GM18907 (cell line): Measurements from ENCODE around the gene TFEB.
"Not testable (repeated sequence)": the region's sequence is repeated elsewhere in the genome, so short reads cannot be mapped to it uniquely, and the experiment has no call there.

Experiments used
- ATAC-seq: cut with Tn5 transposase; IDR thresholded peaks from one replicate; pipeline ENCODE4 v1.9.1; 2021; ENCODE audit warnings: mild to moderate bottlenecking, moderate library complexity; ENCODE audit not compliant: unreplicated experiment

The TFEB gene

DNA sequence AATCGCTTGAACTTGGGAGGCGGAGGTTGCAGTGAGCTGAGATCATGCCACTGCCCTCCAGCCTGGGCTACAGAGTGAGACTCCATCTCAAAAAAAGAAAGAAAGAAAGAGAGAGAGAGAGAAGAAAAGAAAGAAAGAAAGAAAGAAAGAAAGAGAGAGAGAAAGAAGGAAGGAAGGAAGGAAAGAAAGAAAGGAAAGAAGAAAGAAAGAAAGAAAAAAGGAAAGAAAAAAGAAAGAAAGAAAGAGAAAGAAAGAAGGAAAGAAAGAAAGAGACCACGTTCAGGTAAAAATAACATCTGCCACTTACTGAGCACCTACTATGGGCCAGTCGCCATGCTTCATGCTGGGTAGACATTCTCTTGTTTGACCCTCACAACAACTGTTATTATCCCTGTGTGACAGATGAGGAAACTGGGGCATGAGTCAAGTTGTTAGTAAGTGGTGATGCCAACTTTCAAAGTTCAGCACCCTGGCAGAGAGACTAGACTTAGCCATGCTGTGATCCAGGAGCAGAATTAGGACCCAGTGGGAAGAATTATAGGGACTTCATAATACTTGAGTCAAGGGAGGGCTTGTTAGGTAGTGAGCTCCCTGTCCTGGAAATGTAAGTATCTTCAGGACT is 30.7 kb upstream of the TFEB start:
- ATAC-seq: not testable (repeated sequence)

DNA sequence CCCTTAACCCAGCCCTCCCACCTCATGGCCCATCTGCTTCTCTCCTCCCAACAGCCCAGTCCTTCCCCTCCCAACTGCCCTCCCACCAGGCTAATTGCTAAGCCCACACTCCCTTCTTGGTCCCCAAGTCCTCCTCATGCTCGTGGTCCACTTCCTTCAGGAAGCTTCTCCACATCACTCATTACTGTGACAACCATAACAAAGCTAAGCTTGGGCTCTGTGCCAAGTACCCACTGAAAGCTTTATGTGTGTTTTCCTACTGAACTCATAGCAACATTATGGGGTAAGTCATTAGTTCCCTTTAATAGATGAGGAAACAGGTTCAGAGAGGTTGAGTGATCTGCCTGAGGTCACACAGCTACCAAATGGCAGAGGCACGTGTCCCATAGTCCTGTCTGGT is 28.1 kb upstream of the TFEB start:
- ATAC-seq: no peak

DNA sequence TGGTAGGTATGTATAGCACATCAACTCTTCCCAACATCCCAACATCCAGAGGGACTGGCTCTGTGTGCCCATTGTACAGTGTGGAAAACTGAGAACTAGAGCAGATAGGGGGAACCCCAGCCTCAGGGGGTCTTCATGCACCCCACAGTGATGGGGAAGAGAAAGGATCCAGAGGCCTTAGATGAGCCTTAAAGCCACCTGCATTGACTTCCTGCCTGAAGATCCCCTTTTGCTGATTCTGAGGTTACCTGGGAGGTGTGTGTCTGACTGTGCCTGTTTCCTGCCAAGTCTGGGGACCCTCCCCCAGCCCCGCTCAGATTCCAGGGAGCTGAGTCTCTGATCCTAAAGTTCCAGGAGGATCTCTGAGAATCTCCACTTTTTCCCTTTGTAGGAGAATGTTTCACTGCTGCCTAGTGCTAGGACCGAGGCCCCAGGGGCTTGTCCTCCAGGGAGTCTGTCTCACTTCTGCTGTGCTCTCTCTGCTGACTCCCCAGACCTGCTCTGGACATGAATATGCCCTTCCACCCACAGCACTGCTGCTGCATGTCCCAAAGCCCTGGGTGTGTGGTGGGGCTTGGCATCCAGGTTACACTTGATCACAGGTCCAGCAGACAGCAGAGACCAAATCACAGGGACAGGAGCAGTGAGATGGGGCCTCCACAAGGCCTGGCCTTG is 24.6 kb upstream of the TFEB start:
- ATAC-seq: no peak

DNA sequence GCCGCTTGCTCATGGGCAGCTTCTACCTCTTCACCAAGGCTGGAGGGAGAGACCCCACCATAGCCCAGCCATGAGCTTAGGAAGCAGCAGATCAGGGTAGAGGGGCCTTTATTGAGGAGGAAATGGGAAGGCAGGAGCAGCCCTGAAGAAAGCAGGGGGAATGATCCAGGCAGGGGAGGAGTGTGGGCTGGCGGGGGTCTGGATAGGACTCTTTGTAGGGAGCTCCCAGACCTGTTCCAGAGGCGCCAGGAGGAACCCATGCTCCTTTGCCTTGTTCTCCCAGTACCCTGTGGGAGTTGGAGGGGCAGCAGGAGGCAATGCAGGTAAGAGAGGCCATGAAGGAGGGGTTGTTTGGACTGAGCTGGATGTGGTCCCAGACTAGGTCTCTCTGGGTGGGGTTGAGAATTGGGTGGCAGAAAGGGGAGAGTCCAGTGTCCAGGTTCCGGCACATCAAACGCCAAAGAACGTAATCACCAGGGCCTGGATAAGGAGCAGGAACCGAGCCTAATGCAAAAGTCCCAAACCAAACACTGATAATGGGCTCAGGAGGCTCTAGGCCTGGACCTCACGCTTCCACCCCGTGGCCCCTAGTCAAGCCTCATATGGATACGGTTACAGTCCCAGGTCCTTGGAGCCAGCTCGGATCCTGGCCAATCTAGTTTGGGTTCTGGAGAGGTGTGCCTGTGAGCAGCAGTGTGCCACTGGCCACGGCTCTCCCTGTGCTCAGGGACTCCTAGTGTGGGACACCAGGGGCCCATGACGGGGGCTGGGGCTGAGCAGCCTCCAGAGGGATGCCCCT is 23.9 kb upstream of the TFEB start:
- no peak for ATAC-seq

DNA sequence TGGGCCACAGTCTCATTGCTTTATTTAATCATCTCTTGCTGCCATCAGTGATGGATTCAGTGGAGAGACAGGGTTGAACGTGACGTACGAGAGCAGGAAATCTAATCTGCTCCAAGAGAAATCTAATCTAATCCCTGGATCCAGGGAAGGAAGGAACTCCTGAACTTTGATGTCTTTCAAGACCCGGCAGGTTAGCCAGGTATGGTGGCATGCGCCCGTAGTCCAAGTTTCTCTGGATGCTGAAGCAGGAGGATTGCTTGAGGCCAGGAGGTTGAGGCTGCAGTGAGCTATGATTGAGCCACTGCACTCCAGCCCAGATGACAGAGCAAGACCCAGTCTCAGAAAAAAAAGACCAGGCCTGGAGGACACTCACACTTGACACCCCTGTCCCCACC is 23.2 kb upstream of the TFEB start:
- ATAC-seq: no peak

DNA sequence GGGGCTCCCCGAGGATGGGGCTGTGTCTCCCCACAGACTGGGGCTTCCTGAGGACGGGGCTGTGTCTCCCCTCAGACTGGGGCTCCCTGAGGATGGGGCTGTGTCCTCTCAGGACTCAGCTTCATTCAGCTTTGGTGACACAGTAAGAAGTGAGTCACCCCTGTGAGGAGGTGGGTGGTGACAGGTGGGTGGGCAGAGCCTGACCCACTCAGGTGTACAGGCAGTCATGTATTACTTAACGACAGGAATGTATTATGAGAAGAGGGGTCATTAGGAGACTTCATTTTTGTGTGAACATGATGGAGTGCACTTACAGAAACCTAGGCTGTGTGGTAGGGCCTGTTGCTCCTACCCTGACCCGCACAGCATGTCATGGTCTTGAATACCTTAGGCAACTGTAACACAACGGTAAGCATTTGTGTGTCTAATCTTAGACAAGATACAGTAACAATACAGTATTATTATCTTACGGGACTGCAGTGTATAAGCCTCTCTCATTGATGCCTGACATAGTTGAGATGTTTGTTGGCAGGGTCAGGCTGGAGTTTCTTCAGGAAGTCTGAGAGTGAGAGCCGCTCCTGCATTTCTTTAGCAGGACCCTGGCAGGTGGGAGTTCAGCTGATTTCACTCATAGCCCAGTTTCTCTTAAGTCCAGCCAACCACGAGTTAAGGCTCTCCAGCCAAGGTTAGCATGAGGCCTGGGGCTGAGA is 22.7 kb upstream of the TFEB start:
- ATAC-seq: no peak

DNA sequence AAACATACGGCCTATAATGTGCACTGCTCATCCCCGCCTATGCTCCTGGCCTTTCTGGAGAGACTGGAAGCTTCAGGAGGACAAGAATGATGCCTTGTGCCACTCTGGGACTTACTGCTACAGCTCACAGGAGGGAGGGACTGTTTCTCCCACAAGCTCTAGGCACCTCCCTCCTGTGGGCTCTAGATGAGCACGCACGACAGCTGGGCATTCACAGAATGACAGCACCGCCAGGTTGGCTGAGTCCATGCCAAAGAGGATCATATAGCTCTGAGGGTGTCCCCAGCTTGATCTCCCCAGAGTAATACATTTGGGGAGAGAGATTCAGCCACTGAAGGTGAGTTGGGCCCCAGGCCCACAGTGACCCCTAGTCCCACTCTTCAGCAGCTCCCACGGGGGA is 21.9 kb upstream of the TFEB start:
- no peak for ATAC-seq

DNA sequence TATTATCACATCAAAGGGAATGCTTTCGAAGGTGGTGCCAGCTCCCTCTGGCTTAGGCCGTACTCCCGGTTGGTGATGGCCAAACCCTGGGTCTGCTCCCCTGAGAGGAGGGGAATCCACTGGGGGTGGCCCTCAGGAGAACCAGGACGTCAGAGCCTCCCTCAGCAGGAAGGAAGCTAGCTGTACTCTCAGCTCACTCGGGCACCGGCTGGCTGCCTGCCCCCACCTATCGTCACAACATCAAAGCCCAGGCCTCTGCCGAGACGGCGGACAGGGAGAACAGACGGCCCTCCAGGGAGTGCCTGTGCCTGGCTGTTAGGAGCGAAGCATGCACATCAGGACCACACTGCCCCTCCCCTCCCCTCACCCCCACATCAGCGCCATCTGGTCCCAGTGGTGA is 20.9 kb upstream of the TFEB start:
- no peak for ATAC-seq

DNA sequence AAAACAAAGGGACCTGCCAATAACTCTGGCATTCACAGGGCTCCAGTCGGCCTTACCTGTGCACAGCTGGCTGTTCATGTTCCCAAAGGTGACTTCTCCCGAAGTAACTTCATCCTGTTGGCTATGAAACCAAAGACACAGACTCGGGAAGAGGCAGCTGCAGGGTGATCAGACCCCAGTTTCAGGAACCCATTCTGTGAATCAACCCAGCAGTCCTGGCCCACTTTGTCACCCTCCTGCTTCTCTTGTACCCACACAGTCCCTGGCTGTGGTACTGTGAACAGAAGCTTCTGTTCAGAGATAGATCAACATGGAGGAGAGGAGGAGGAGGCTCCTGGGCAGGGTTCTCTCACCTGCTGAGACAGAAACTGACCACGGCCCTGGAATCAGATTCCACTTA is 20.5 kb upstream of the TFEB start:
- no peak for ATAC-seq

DNA sequence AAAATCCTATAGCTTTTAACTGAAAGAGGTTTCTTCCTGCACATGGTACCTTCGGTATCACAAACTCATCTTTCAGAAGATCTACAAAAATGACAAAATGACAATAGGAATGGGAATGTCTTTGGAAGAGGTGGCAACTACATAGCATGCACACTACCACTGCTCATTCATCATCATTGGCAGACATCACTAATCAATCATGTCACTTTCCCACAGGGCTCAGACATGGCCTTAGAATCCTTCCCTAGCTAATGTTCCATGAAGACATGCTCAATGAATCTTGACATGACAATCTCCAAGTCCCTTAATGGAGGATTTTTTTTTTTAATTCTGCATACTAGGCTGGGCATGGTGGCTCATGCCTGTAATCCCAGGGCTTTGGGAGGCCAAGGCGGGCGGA is 15.0 kb upstream of the TFEB start:
- no peak for ATAC-seq

DNA sequence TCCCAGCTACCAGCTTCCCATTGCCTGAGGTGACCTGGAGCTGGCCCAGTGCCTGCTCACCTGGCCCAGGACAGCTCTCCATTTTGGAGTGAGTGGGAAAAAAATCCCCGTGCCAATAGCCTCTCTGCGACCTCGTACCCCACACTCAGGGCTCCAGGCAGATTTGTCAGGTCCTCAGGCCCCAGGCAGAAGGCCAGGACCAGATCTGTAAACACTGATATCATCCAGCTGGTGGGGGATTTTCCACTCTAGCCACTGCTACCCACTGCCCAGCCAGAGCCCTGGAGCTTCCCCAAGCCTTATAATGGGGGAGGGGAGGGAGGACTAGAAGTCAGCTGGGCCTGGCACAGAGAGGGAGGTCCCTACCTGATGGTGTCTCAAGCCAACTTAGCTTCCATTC is 13.1 kb upstream of the TFEB start:
- no peak for ATAC-seq

DNA sequence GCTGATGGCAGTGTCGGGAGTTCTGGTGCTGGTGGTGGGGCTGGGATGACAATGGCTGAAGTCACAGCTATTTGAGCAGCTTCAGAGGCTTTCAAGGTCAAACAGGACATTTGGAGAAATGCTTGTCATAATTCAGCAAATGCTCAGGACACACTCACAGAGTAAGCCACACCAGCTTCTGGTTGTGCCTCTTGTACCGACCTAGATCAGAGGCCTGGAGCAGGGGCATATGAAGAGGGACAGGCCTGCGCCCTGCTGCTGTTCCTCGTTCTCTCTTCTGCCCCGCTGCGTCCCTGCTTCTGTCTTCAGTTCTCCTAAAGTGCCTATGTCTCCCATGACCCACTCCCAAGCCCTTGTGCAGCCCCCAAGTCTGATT is 12.7 kb upstream of the TFEB start:
- no peak for ATAC-seq

DNA sequence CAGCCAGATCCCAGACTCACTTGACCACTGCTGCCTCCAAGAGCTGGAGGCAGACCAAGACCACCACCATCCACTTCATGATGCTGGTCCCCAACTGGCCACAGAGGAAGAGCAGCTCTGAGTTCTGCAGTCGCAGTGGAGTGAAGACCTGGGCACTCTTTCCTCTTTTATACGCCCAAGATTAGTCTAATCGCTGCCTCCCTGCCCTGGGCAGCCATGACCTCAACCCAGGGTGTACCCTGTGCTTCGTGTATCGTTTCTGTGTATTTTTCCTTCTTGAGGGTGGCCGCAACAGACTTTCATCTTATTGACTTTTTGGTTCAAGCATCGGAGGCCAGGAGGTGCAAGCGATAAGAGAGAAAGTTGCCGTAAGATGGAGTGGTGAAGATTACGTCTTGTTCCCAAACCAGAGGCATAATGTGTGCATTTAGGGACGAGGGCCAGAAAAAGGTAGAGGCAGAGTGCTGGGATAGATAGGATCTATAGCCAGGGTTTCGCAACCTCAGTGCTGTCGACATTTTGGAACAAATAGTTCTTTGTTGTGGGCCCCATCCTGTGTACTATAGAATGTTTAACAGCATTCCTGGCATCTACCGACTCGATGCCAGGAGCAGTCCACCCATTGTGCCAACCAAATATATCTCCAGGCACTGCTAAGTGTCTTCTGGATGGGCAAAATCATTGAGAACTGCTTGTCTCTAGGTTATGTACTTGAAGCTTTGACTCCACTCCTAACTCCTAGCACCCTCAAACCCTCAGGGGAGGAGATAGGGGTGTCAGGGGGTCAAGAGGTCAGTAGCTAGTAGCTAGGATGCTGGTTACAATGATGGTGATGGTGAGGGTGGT is 12.1 kb upstream of the TFEB start, which contains the start of gene PGC:
TSS of gene PGC (minus strand) at position 142 of the 846 bp plus-strand sequence. CDS start at position 79, 63 bp downstream.
- no peak for ATAC-seq

DNA sequence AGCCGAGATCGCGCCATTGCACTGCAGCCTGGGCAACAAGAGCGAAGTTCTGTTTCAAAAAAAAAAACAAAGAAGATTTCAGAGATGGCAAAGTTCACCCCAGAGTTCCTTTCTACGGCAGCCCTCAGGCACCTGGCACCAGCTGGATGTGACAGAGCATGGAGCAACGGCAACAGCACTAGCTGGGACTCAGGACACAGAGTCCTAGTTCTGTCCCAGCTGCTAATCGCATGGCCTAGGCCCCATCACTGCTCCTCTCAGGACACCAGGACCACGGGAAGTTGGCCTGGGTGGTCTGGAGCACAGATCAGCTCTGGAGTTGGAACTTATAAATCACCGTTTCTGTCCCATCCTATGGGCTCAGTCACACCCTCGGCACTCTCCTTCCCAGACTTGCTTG is 10.7 kb upstream of the TFEB start:
- no peak for ATAC-seq

DNA sequence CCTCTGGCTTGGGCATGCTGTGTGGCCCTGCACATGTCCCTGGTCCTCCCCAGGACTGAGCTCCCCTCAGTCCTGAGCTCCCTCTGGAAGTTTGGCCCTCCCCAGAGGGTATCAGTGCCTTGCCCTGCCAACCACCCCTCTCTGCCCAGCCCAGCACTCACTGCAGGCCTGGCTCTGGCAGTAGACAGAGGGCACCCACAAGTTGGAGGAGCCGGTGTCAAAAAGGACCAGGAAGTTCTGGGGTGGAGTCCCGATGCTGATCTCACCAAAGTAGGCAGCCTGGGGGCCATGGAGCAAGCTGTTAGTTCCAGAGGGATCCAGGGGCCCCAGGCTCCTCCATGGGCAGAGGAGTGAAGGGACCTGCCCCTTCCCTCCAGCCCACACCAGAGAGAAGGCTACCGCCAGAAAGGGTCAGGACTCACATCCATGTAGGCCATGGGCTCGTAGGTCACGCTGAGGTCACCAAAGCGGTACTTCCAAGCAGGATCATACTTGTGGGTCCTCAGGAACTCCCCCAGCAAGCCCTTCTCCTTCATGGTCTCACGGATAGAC is 8.9 kb upstream of the TFEB start:
- no peak for ATAC-seq

DNA sequence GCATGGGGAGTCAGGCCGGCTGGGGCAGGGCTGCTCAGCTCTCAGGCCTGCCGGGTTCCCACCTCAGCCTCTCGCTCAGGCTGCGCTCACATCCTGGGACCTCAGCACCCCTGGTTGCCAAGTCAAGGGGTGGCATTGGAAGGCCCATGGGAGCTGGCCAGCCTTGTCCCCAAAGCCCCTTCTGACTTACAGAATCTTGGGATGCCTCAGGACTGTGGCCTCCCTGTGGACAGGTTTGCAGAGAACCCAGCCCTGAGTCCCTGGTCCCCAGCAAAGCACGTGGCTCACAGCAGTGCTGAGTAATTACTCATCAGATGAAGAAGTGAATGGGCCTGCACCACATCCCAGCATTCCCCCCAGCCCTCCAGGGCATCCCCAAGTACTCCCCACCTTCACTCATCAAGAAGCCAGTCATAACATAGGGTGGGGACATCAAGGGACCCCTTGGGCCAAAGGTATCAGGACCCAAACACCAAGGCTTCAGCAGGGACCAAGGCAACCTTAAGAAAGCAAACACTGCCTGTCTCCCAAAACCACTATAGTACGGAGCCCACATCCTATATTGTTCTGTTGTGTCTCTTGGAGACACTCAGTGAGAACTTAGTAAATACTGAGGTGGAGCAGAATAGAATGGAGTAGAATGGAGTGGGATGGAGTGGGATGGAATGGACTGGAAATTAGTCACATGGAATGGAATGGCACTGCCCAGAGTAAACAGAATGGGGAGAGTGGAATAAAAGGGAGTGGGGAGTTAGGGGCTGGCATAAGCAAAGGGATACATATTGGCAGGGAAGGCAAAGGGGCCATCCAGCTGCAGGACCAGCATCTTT is 8.2 kb upstream of the TFEB start:
- ATAC-seq: no peak

DNA sequence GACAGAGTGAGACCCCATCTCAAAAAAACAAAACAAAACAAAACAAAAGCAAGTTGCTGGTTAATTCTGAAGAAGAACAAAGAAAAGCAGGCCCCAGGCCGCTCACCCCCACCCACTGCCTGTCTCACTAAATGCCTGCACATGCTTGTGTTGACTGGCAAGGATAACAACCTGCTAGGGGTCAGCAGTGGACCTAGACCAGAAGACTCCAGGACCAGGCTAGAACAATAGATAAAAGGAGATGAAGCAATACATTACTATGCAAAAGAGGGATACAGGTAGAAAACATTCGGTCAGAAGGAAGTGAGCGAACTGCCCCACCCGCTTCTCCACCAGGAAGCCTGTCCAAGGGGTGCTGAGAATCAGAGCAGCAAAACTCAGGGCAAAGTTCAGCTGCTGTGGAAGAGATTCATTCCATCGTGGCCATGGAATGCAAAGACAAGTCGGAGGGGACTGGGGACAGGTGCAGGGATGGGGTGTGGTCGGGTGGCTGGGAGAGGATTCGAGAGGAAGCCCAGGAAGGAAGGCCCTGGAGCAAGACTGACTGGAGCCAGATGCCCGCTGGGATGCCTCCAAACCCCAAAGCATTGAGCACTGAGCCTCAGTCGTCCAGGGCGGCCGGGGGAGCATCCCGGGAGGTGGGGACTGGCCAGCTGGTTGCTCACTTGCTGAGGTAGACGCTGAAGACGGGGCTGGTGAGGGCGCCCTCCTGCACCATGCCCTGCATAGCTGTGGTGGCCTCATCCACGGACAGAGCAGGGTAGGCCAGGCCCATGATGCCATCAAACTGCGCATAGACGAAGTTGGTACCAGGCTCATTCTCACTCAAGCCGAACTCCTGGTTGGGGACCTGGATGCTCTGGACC is 6.5 kb upstream of the TFEB start:
- no peak for ATAC-seq

DNA sequence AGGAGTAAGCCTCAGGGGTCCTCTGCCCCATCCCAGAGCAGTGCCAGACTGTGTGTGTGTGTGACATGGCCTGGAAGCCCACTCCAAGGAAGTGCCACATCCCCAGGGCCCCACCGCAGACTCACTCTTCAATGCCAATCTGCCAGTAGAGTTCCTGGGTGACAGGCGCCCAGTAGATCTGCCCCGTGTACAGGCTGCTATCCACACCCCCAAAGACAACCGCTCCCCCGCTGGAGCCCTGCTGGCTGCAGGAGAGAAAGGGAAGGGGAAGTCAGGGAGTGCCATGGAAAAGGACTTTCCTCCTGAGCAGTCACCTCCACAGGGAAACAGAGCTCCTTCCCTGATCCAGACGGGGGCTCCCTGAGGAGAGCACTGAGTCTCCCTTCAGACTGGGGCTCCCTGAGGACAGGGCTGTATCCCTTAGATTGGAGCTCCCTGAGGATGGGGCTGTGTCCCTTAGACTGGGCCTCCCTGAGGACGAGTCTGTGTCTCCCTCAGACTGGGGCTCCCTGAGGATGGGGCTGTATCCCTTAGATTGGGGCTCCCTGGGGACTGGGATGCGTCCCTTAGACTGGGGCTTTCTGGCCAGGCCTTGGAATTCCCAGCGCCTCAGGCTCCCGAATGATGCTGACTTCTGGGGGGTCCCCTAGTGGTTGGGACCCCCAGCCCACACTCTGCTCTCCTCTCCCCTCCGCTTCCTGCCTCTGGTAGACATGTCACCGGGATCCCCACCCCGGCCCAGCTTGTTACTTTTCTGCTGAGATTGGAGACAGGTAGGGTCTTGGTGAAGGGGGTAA is 5.2 kb upstream of the TFEB start:
- no peak for ATAC-seq
